Lower leg skin (tissue), 3 donors: ENCODE measurements around the gene ISCA2.

Experiments used
- CTCF ChIP-seq, 3 donors: fragments of 450-650 bp; IDR thresholded peaks; one replicate each; pipeline ENCODE4 v1.5.1; 2016; ENCODE audit warnings: antibody characterized with exemption in 3 of 3, mild to moderate bottlenecking in 3 of 3, moderate library complexity in 2 of 3
- POLR2A ChIP-seq, 2 donors: fragments of 450-650 bp; IDR thresholded peaks; one replicate each; pipeline ENCODE4 v1.6.1; 2016 to 2017; ENCODE audit warnings: antibody characterized with exemption in 2 of 2, mild to moderate bottlenecking in 1 of 2, moderate library complexity in 1 of 2

- TF ChIP-seq POLR2A (IDR thresholded peaks at IDR 0.05) (no peak), CTCF (IDR thresholded peaks at IDR 0.05) (no peak)
These were observed 16.8 kb downstream of the ISCA2 start for GRCh38 chr14:74510223-74510931.
